GM23338 (cell line): ENCODE data around the gene LGALS7. TPM values are rescaled to one million over a fixed set of nuclear protein-coding genes. Genes with fewer than 3 reads are reported as not detected.
"Not testable (repeated sequence)": the region's sequence is repeated elsewhere in the genome, so short reads cannot be mapped to it uniquely, and the experiment has no call there.

ENCODE experiments used
- ATAC-seq: fragments of 200-7000 bp; cut with Tn5 transposase; 3 replicates; pipeline ENCODE4 v1.9.1; 2020
- DNase-seq: peaks from one replicate; pipeline ENCODE4 v3.0.0-alpha.2; 2015; ENCODE audit warnings: low spot score
- H2AFZ ChIP-seq: fragments of 200-600 bp; sonication (generic); 2 replicates; pipeline ENCODE4 v1.8.0; 2016; ENCODE audit warnings: antibody characterized with exemption, mild to moderate bottlenecking, moderate library complexity
- H3F3A ChIP-seq: fragments of 200-600 bp; sonication (generic); replicated peaks from 2 replicates; pipeline ENCODE4 v1.8.0; 2017; ENCODE audit warnings: antibody characterized with exemption, mixed run types, low read depth
- H3K27ac ChIP-seq: fragments of 200-600 bp; sonication (generic); 2 replicates; pipeline ENCODE4 v1.6.1; 2016; ENCODE audit warnings: low read depth
- H3K27me3 ChIP-seq: fragments of 200-600 bp; sonication (generic); 2 replicates; pipeline ENCODE4 v1.8.0; 2016; ENCODE audit warnings: mild to moderate bottlenecking, mixed run types, moderate library complexity; ENCODE audit not compliant: insufficient read depth
- H3K36me3 ChIP-seq: fragments of 200-600 bp; sonication (generic); 2 replicates; pipeline ENCODE4 v1.8.0; 2016; ENCODE audit warnings: mild to moderate bottlenecking; ENCODE audit not compliant: insufficient read depth
- H3K4me1 ChIP-seq: fragments of 200-600 bp; sonication (generic); 2 replicates; pipeline ENCODE4 v1.8.0; 2016; ENCODE audit warnings: mild to moderate bottlenecking, moderate library complexity; ENCODE audit not compliant: insufficient read depth
- H3K4me2 ChIP-seq: fragments of 200-600 bp; sonication (generic); 2 replicates; pipeline ENCODE4 v1.7.1; 2017; ENCODE audit warnings: mixed run types
- H3K4me3 ChIP-seq: fragments of 200-600 bp; sonication (generic); 2 replicates; pipeline ENCODE4 v1.6.1; 2016; ENCODE audit warnings: mixed run types
- H3K79me2 ChIP-seq: fragments of 200-600 bp; sonication (generic); replicated peaks from 2 replicates; pipeline ENCODE4 v1.8.0; 2017; ENCODE audit warnings: mild to moderate bottlenecking; ENCODE audit not compliant: insufficient read depth
- H3K9me2 ChIP-seq: fragments of 200-600 bp; sonication (generic); 2 replicates; pipeline ENCODE4 v1.8.0; 2017; ENCODE audit not compliant: insufficient read depth
- H4K20me1 ChIP-seq: fragments of 200-600 bp; sonication (generic); replicated peaks from 2 replicates; pipeline ENCODE4 v1.8.0; 2017; ENCODE audit warnings: mild to moderate bottlenecking; ENCODE audit not compliant: insufficient read depth
- H3K27ac Mint-ChIP-seq: 2 replicates; pipeline ENCODE4 v1.8.0; 2020; ENCODE audit warnings: inconsistent platforms, mild to moderate bottlenecking, moderate library complexity, mixed read lengths
- H3K27me3 Mint-ChIP-seq: 3 replicates; pipeline ENCODE4 v1.8.0; 2022; ENCODE audit warnings: low read depth, mild to moderate bottlenecking, moderate library complexity, mixed read lengths, inconsistent platforms; ENCODE audit not compliant: insufficient read depth, poor library complexity
- H3K36me3 Mint-ChIP-seq: 3 replicates; pipeline ENCODE4 v1.8.0; 2021; ENCODE audit warnings: low read depth, mild to moderate bottlenecking, inconsistent platforms, moderate library complexity, mixed read lengths
- H3K4me1 Mint-ChIP-seq: 3 replicates; pipeline ENCODE4 v1.8.0; 2020; ENCODE audit warnings: mild to moderate bottlenecking, inconsistent platforms, mixed read lengths
- H3K4me3 Mint-ChIP-seq: 3 replicates; pipeline ENCODE4 v1.8.0; 2021; ENCODE audit warnings: moderate library complexity, mild to moderate bottlenecking, inconsistent platforms, mixed read lengths
- H3K9me3 Mint-ChIP-seq: 3 replicates; pipeline ENCODE4 v1.8.0; 2020; ENCODE audit warnings: moderate library complexity, mild to moderate bottlenecking, inconsistent platforms, mixed read lengths
- CREB1 ChIP-seq: fragments of 250-450 bp; sonication (Bioruptor Pico); IDR thresholded peaks from 2 replicates; pipeline ENCODE4 v1.5.0; 2020; ENCODE audit warnings: low read depth, mild to moderate bottlenecking, moderate library complexity
- CTCF ChIP-seq, 2 experiments: fragments of 200-600 bp in 1 of 2; sonication (generic) in 1 of 2; conservative IDR thresholded peaks; 2 replicates each; pipeline versions ENCODE4 v1.5.1 to v1.6.1; 2016 to 2017; ENCODE audit warnings: antibody characterized with exemption in 2 of 2, low read depth in 2 of 2, mild to moderate bottlenecking in 2 of 2, moderate library complexity in 1 of 2
- ETS1 ChIP-seq: IDR thresholded peaks from 2 replicates; pipeline ENCODE4 v1.6.1; 2016; ENCODE audit warnings: antibody characterized with exemption
- JUNB ChIP-seq: IDR thresholded peaks from one replicate; pipeline ENCODE4 v1.6.1; 2016; ENCODE audit warnings: antibody characterized with exemption; ENCODE audit not compliant: unreplicated experiment
- ZNF114 ChIP-seq: fragments of 250-450 bp; sonication (Bioruptor Pico); IDR thresholded peaks from 2 replicates; pipeline ENCODE4 v1.5.0; 2020; ENCODE audit warnings: mild to moderate bottlenecking, moderate library complexity
- ZNF331 ChIP-seq: fragments of 250-450 bp; sonication (Bioruptor Pico); IDR thresholded peaks from 2 replicates; pipeline ENCODE4 v1.5.0; 2020; ENCODE audit warnings: low read depth, mild to moderate bottlenecking, moderate library complexity
- long read RNA-seq: library from polyadenylated mRNA; unstranded; transcript quantifications from one replicate; pipeline ENCODE4 v2.0.0, GENCODE V29; 2020; ENCODE audit not compliant: unreplicated experiment
- polyA plus RNA-seq: library from polyadenylated mRNA; unstranded; fragments of >200 nt; fragmentation: Nextera tagmentation; extraction: Ambion mirVana; gene quantifications from 2 replicates; pipeline ENCODE4 v1.2.1, GENCODE V29; 2016
- total RNA-seq: library from RNA; depleted of rRNA; stranded (reverse); fragments of >200 nt; shearing (Covaris generic); gene quantifications from 2 replicates; pipeline ENCODE4 v1.2.3, GENCODE V29; 2014; rRNA removed

LGALS7 gene
- total RNA-seq (not detected in 2 replicates), polyA plus RNA-seq (1.6 and 4.8 TPM in 2 replicates)
- long read RNA-seq, result 0 reads

- Mint-ChIP-seq H3K36me3 (no peaks in the 10 kb centered on the region; the same call in 2 of the 3 replicates), H3K9me3 (no peaks in the 10 kb centered on the region; the same call in 2 of the 3 replicates), H3K4me1 (peaks cover 4% of the 10 kb centered on the region; the same call in 2 of the 3 replicates), H3K4me3 (no peak within 1 kb of the TSS), H3K27me3 (peaks cover under 1% of the 10 kb centered on the region), H3K27ac (no peak within 1 kb of the TSS)
- 0 out of 2 replicates have a peak, but pooled peaks cover 4% of the 10 kb centered on the region for H3K27me3 ChIP-seq
- H3K4me2 ChIP-seq, result no peak within 1 kb of the TSS
- TF ChIP-seq ZNF114 (CRISPR knock-in tag) (no peak), CTCF (conservative IDR thresholded peaks at IDR 0.05; ENCODE audit: low read depth in 2 of 2) (no peak), ZNF331 (no peak), JUNB (no peak), CREB1 (CRISPR knock-in tag) (no peak), ETS1 (no peak)
- H3K4me1 ChIP-seq, result no peaks in the 10 kb centered on the region
- H3F3A ChIP-seq, result peaks cover 3% of the 10 kb centered on the region; the same call in 1 of the 2 replicates
- no peaks in the 10 kb centered on the region for H3K9me2 ChIP-seq
- no peak within 1 kb of the TSS for H3K27ac ChIP-seq
- no peak within 1 kb of the TSS; the same call in 1 of the 2 replicates for H2AFZ ChIP-seq
- H3K79me2 ChIP-seq, result no peaks in the 10 kb centered on the region
- H4K20me1 ChIP-seq, result no peaks in the 10 kb centered on the region
- no peak for ATAC-seq
- no peaks in the 10 kb centered on the region for H3K36me3 ChIP-seq
- no peak for DNase-seq
- H3K4me3 ChIP-seq, result no peak within 1 kb of the TSS
Measured at GRCh38 chr19:38773469-38774177, at the start of gene LGALS7. Gene LGALS7, minus strand, starts transcription at chr19:38773517. Its CDS starts 25 bp downstream, at chr19:38773492.

GRCh38 chr19:38821230-38821825, 48.0 kb upstream of the LGALS7 start:
- not testable (repeated sequence) for H3K79me2 ChIP-seq, H3K4me3 Mint-ChIP-seq, H4K20me1 ChIP-seq, ATAC-seq, H3K4me2 ChIP-seq, H3K36me3 ChIP-seq, H3F3A ChIP-seq, H2AFZ ChIP-seq, H3K27ac ChIP-seq, H3K27me3 ChIP-seq, H3K9me2 ChIP-seq, H3K27ac Mint-ChIP-seq, DNase-seq, H3K4me3 ChIP-seq
- Mint-ChIP-seq H3K9me3 (peaks cover 24% of the 10 kb centered on the region), H3K36me3 (peaks cover 51% of the 10 kb centered on the region), H3K4me1 (peaks cover 32% of the 10 kb centered on the region), H3K27me3 (peaks cover 16% of the 10 kb centered on the region)
- peaks cover 26% of the 10 kb centered on the region for H3K4me1 ChIP-seq
